Suprapubic skin (tissue), 4 donors: ENCODE measurements around the gene HOXB4. TPM values are rescaled to one million over a fixed set of nuclear protein-coding genes. Genes with fewer than 3 reads are reported as not detected.

Experiments used
- DNase-seq, 2 donors: peaks; one replicate each; pipeline ENCODE4 v3.0.0-alpha.2; 2019; ENCODE audit warnings: low spot score in 2 of 2
- H3K27ac ChIP-seq: fragments of 200-600 bp; sonication (generic); one replicate; pipeline ENCODE4 v1.5.1; 2019
- H3K27me3 ChIP-seq: fragments of 200-600 bp; sonication (generic); one replicate; pipeline ENCODE4 v1.5.1; 2019
- H3K36me3 ChIP-seq: fragments of 200-600 bp; sonication (generic); one replicate; pipeline ENCODE4 v1.5.1; 2019
- H3K4me1 ChIP-seq: fragments of 200-600 bp; sonication (generic); one replicate; pipeline ENCODE4 v1.5.1; 2019
- H3K4me3 ChIP-seq: fragments of 200-600 bp; sonication (generic); one replicate; pipeline ENCODE4 v1.5.1; 2019; ENCODE audit warnings: mild to moderate bottlenecking
- H3K9me3 ChIP-seq: fragments of 200-600 bp; sonication (generic); one replicate; pipeline ENCODE4 v1.5.1; 2019
- CTCF ChIP-seq, 2 donors: fragments of 200-600 bp in 1 of 2; fragments of 450-650 bp in 1 of 2; sonication (generic) in 1 of 2; IDR thresholded peaks; one replicate each; pipeline ENCODE4 v1.5.1; 2016 to 2019; ENCODE audit warnings: antibody characterized with exemption in 2 of 2, mild to moderate bottlenecking in 1 of 2, moderate library complexity in 1 of 2
- EP300 ChIP-seq: sonication (generic); formaldehyde crosslinking; IDR thresholded peaks from one replicate; pipeline ENCODE4 v1.6.1; 2017; ENCODE audit warnings: antibody characterized with exemption
- POLR2A ChIP-seq, 2 donors: fragments of 450-650 bp; IDR thresholded peaks; one replicate each; pipeline ENCODE4 v1.6.1; 2017; ENCODE audit warnings: antibody characterized with exemption in 2 of 2, mild to moderate bottlenecking in 2 of 2, moderate library complexity in 2 of 2
- POLR2AphosphoS5 ChIP-seq, 3 donors: sonication (generic); formaldehyde crosslinking; IDR thresholded peaks; one replicate each; pipeline ENCODE4 v1.6.1; 2017; ENCODE audit warnings: antibody characterized with exemption in 3 of 3
- WGBS: methylation state at CpG from one replicate; pipeline ENCODE4 v1.1.5; 2018; 5-methylcytosine and 5-hydroxymethylcytosine counted together
- total RNA-seq, 4 donors: library from RNA; depleted of rRNA; stranded (reverse); fragments of >200 nt; gene quantifications; one replicate each; pipeline ENCODE4 v1.1.0, GENCODE V29; 2016

The HOXB4 gene
- total RNA-seq, 4 donors from 2014 or later, result 0.42 to 3.5 (median 1.0) TPM

- H3K27ac ChIP-seq, result peak overlapping the region; percentile 85
- H3K27me3 ChIP-seq, result no peaks in the 10 kb centered on the region
- DNase-seq, result no peak
- no peaks in the 10 kb centered on the region for H3K9me3 ChIP-seq
- H3K4me3 ChIP-seq, result peak overlapping the region; percentile 54
- H3K4me1 ChIP-seq, result peaks cover 89% of the 10 kb centered on the region
- TF ChIP-seq EP300 (no peak), POLR2AphosphoS5 (IDR thresholded peaks at IDR 0.05) (no peak)
- no peaks in the 10 kb centered on the region for H3K36me3 ChIP-seq
- WGBS, result 64% methylated on average over 13 of the region's 13 CpGs
These were observed 19.9 kb downstream of the HOXB4 start for GRCh38 chr17:48558057-48558830.

GRCh38 chr17:48556576-48557401 is 21.4 kb downstream of the HOXB4 start:
- Histone ChIP-seq H3K27me3 (no peaks in the 10 kb centered on the region), H3K27ac (peak overlapping the region; percentile 85), H3K36me3 (peaks cover 5% of the 10 kb centered on the region), H3K4me3 (peak overlapping the region; percentile 54), H3K9me3 (no peaks in the 10 kb centered on the region), H3K4me1 (peaks cover 84% of the 10 kb centered on the region)
- DNase-seq, result no peak
- no peak for TF ChIP-seq POLR2AphosphoS5 (IDR thresholded peaks at IDR 0.05)
- TF ChIP-seq POLR2A (IDR thresholded peaks at IDR 0.05), result no peak
- TF ChIP-seq CTCF (IDR thresholded peaks at IDR 0.05), result no peak
- no peak for TF ChIP-seq EP300
- WGBS, result 21% methylated on average over 7 of the region's 7 CpGs

- TF ChIP-seq POLR2AphosphoS5 (IDR thresholded peaks at IDR 0.05) (no peak), CTCF (IDR thresholded peaks at IDR 0.05) (no peak), EP300 (no peak), POLR2A (IDR thresholded peaks at IDR 0.05) (no peak)
- Histone ChIP-seq H3K27me3 (no peaks in the 10 kb centered on the region), H3K4me1 (peaks cover 79% of the 10 kb centered on the region), H3K36me3 (peaks cover 9% of the 10 kb centered on the region), H3K9me3 (no peaks in the 10 kb centered on the region), H3K4me3 (peak overlapping the region; percentile 54), H3K27ac (peak overlapping the region; percentile 85)
- 62% methylated on average over 5 of the region's 5 CpGs for WGBS
- no peak for DNase-seq
These were observed 21.9 kb downstream of the HOXB4 start for GRCh38 chr17:48556229-48556575.

GRCh38 chr17:48555258-48556228 is 22.6 kb downstream of the HOXB4 start:
- no peak for TF ChIP-seq POLR2A (IDR thresholded peaks at IDR 0.05)
- no peak for TF ChIP-seq EP300
- no peak for TF ChIP-seq CTCF (IDR thresholded peaks at IDR 0.05)
- no peak for TF ChIP-seq POLR2AphosphoS5 (IDR thresholded peaks at IDR 0.05)
- DNase-seq, result no peak
- H3K27me3 ChIP-seq, result no peaks in the 10 kb centered on the region

More at GRCh38 chr17:48555258-48556228, 22.6 kb downstream of the HOXB4 start:
- 29% methylated on average over 25 of the region's 36 CpGs for WGBS
- Histone ChIP-seq H3K4me3 (peak overlapping the region; percentile 54), H3K27ac (peak overlapping the region; percentile 85), H3K4me1 (peaks cover 75% of the 10 kb centered on the region), H3K36me3 (peaks cover 11% of the 10 kb centered on the region), H3K9me3 (no peaks in the 10 kb centered on the region)
